Epithelial cell of alveolus of lung (primary cell): Measurements from ENCODE around the gene CACNA1S. TPM values are rescaled to one million over a fixed set of nuclear protein-coding genes. Genes with fewer than 3 reads are reported as not detected.

Source experiments
- total RNA-seq: library from RNA; depleted of rRNA; stranded (reverse); fragments of >200 nt; gene quantifications from 2 replicates; pipeline ENCODE4 v1.2.1, GENCODE V29; 2015

CACNA1S gene
- total RNA-seq = 0.24 TPM in 1 of 2 replicates, not detected in the other

DNA sequence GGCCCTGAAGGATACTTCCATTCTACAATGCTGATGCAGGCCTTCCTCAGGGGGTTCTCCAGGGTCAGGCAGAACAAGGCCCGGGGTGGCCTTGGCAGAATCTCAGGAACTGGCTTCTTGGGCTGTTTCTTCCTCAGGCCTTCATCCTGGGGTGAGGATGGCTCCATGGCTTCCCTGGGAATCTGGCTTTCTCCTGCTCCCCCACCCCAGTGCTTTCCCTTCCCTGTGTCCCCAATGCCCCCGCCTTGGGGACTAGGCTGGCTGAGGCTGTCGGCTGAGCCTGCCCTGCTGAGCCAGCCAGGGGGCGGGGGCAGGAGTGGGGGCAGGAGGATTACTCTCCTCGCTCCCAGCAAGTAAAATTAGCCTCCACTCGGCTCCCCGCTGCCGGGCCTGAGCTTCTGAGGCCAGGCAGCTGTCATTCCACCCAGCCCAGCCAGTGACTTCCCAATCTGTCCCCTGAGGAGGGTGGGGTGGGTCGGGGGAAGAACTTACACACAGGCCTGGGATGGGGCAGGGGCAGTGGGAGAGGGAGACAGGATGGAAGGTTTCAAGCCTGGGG, at the start of gene CACNA1S:
CACNA1S (minus strand) TSS at position 254 of the 559 bp plus-strand sequence; CDS start at position 167, 87 bp downstream.

DNA sequence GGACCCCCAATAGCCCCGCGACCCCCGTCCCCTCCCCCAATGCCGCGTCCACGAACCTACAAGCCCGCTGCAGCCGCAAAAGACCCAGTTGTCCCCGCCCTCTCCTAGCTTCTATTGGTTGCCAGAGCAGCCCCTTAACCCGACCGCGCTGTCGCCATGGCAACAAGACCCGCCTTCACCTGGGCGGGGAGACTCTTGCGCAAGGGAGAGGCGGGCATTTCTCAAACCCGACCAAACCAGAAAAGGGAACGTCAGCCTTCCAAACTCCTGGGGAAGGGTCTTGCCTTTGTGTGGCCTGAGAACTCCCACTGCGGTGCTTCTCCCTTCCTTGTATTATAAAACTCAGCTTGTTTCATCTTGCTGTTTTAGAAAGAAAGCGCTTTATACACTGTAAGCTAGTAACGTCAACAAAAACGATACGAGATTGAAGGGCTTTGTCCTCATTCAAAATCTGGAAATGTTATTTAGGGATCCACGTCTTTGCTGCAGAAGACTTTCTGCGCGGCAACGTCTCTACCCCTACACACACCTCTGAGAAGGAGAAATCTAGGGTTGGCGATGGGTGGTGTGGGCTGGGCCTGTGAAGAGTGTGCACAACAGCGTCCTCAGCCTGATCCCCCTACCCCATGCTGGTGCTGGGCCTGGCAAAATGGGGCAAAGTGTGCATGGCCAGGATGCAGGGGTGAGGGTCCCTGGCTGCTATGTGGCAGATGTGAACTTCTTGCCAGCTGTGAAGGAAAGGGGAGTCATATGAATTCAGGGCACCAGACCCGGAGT, 42.4 kb upstream of the CACNA1S start, which contains the start of gene TMEM9:
TMEM9 (minus strand) TSS at position 86 of the 777 bp plus-strand sequence. CDS start 551 bp downstream, outside the sequence.

DNA sequence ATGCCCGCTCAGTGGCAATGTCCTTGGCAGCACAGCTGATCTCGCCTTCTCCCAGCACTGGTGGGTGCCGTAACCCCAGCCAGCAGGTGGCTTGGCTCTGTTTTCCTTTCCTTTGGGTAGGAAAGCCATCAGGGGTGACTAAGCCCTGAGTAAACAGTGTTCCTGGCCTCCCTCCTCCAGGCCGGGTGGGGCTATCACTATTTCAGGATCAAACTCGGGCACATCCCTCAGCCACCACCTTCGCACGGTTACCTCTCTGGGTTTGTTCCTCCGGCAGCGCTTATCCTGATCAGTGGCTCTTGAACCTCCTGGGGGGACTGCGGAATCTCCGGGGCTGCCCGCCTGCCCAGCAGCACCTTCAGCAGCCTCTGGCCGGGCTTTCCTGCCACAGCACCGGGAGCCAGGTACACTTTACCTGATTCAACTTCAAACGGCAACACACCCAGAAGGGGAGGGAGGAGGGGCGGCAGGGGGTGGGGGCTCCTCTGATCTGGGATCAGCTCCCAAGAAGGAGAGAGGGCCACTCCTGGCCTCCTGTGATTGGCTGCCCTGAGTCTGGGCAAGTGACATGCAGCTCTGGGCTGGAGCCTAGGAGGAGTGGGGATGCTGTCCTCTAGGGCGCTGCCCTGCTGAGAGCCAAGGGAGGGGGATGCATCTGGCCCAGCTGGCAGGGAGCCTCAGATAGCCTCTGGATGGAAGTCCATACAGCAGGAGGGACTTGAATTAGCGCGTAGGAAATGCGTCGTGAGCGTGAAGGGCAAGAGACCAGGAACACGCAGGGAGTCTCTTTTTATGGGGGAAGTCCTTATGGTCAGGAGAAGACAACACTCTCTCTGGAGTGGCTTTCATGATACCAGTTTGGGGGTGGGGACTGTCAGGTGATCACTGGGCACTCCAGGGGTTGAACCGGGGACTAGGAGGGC, 14.9 kb upstream of the CACNA1S start, which contains the start of gene ASCL5:
ASCL5 (minus strand) TSS at position 353 of the 923 bp plus-strand sequence. CDS start 11,812 bp downstream, outside the sequence.

DNA sequence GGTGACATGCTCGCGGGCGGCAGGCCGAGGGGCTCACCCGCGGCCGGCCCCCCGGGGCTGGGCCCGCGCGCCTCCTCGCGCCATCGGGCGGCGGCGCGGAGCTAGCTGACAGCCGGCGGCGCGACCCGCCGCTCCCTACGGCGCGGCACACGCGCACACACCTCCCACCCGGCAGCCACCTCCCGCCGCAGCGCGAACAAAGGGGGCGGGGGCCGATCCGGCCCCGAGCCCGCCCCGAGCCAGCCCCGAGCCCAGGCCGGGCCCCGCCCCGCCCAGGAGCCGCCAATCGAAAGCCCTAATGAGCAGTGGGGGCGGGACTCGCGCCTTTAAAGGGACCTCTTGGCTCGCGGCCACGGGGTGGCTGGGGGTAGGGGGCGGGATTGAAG, 88.7 kb downstream of the CACNA1S start, which contains the start of gene KIF21B:
KIF21B (minus strand) TSS at position 198 of the 386 bp plus-strand sequence. CDS start 331 bp downstream, outside the sequence.

Other genes with a start within 250 kb of the CACNA1S start
- 0.48 TPM in 1 of 2 replicates, not detected in the other for gene GPR25, start 239.4 kb downstream of the CACNA1S start, total RNA-seq
- 3.0 and 5.7 TPM in 2 replicates for gene INAVA, start 217.5 kb downstream of the CACNA1S start, total RNA-seq
- gene KIF21B, start 88.7 kb downstream of the CACNA1S start, total RNA-seq = 0.08 and 1.9 TPM in 2 replicates
- gene ASCL5, start 14.8 kb upstream of the CACNA1S start, total RNA-seq = not detected in 2 replicates
- 113 and 131 TPM in 2 replicates for gene TMEM9, start 42.0 kb upstream of the CACNA1S start, total RNA-seq
- gene IGFN1, start 78.4 kb upstream of the CACNA1S start, total RNA-seq = under 0.01 TPM in 1 of 2 replicates, not detected in the other
- under 0.01 and 0.24 TPM in 2 replicates for gene PKP1, start 171.1 kb upstream of the CACNA1S start, total RNA-seq